DND-41 (cell line): ENCODE measurements around the gene CLDN20.

Source experiments
- EZH2 ChIP-seq: IDR thresholded peaks from 3 replicates; pipeline ENCODE4 v1.6.1; 2012; ENCODE audit warnings: borderline replicate concordance, low read depth, mild to moderate bottlenecking, moderate library complexity, low read length, inconsistent platforms; ENCODE audit not compliant: severe bottlenecking
- TF ChIP-seq, protein P1 (sequence below): IDR thresholded peaks from 2 replicates; pipeline ENCODE4 v1.5.1; 2012; ENCODE audit warnings: borderline replicate concordance, low read length, moderate library complexity, mild to moderate bottlenecking; ENCODE audit not compliant: poor library complexity, severe bottlenecking; ENCODE audit errors: extremely low read depth

- TF ChIP-seq, protein P1, sequence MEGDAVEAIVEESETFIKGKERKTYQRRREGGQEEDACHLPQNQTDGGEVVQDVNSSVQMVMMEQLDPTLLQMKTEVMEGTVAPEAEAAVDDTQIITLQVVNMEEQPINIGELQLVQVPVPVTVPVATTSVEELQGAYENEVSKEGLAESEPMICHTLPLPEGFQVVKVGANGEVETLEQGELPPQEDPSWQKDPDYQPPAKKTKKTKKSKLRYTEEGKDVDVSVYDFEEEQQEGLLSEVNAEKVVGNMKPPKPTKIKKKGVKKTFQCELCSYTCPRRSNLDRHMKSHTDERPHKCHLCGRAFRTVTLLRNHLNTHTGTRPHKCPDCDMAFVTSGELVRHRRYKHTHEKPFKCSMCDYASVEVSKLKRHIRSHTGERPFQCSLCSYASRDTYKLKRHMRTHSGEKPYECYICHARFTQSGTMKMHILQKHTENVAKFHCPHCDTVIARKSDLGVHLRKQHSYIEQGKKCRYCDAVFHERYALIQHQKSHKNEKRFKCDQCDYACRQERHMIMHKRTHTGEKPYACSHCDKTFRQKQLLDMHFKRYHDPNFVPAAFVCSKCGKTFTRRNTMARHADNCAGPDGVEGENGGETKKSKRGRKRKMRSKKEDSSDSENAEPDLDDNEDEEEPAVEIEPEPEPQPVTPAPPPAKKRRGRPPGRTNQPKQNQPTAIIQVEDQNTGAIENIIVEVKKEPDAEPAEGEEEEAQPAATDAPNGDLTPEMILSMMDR = no peak
- no peak for TF ChIP-seq EZH2
Observed at GRCh38 chr6:155227046-155227445, 36.8 kb upstream of the CLDN20 start.
